Tibial nerve (tissue), 4 donors: Measurements from ENCODE around the gene STK25. TPM values are rescaled to one million over a fixed set of nuclear protein-coding genes. Genes with fewer than 3 reads are reported as not detected.
"Not testable (repeated sequence)": the region's sequence is repeated elsewhere in the genome, so short reads cannot be mapped to it uniquely, and the experiment has no call there.

Experiments
- DNase-seq, 2 donors: peaks; one replicate each; pipeline ENCODE4 v3.0.0-alpha.2; 2019; ENCODE audit warnings: low spot score in 2 of 2
- H3K27ac ChIP-seq, 4 donors: fragments of 200-600 bp; sonication (generic) in 3 of 4; one replicate each; pipeline ENCODE4 v1.5.1; 2017 to 2019; ENCODE audit warnings: mild to moderate bottlenecking in 1 of 4
- H3K27me3 ChIP-seq, 2 donors: fragments of 200-600 bp; sonication (generic) in 1 of 2; one replicate each; pipeline versions ENCODE4 v1.5.1 to v1.6.0; 2017 to 2019
- H3K36me3 ChIP-seq, 3 donors: fragments of 200-600 bp; sonication (generic); one replicate each; pipeline ENCODE4 v1.5.1; 2018 to 2019
- H3K4me1 ChIP-seq, 4 donors: fragments of 200-600 bp; sonication (generic) in 3 of 4; one replicate each; pipeline ENCODE4 v1.5.1; 2017 to 2019
- H3K4me3 ChIP-seq, 4 donors: fragments of 200-600 bp; sonication (generic) in 3 of 4; one replicate each; pipeline ENCODE4 v1.5.1; 2017 to 2019; ENCODE audit warnings: mild to moderate bottlenecking in 1 of 4, moderate library complexity in 1 of 4
- H3K9me3 ChIP-seq, 4 donors: fragments of 200-600 bp; sonication (generic) in 3 of 4; one replicate each; pipeline ENCODE4 v1.5.1; 2017 to 2019
- CTCF ChIP-seq, 5 experiments: fragments of 200-600 bp in 3 of 5; fragments of 450-650 bp in 2 of 5; sonication (generic) in 3 of 5; IDR thresholded peaks; one replicate each; pipeline ENCODE4 v1.5.1; 2016 to 2019; ENCODE audit warnings: antibody characterized with exemption in 5 of 5, mild to moderate bottlenecking in 3 of 5, moderate library complexity in 2 of 5
- EP300 ChIP-seq, 2 donors: sonication (generic); formaldehyde crosslinking; IDR thresholded peaks; one replicate each; pipeline ENCODE4 v1.6.1; 2017; ENCODE audit warnings: antibody characterized with exemption in 2 of 2, mild to moderate bottlenecking in 1 of 2
- POLR2A ChIP-seq, 2 donors: fragments of 450-650 bp; IDR thresholded peaks; one replicate each; pipeline ENCODE4 v1.6.1; 2017; ENCODE audit warnings: antibody characterized with exemption in 2 of 2, mild to moderate bottlenecking in 2 of 2, moderate library complexity in 2 of 2
- WGBS, 2 donors: methylation state at CpG; one replicate each; pipeline ENCODE4 v1.1.5; 2018; 5-methylcytosine and 5-hydroxymethylcytosine counted together
- total RNA-seq, 4 donors: library from RNA; depleted of rRNA; stranded (reverse); fragments of >200 nt; gene quantifications; one replicate each; pipeline ENCODE4 v1.1.0, GENCODE V29; 2016

The STK25 gene
- total RNA-seq, 4 donors from 2014 or later: 234 to 301 (median 275) TPM

GRCh38 chr2:241511091-241511741 lies 2.8 kb upstream of the STK25 start:
- Histone ChIP-seq H3K9me3 (no peaks in the 10 kb centered on the region), H3K27me3 (no peaks in the 10 kb centered on the region), H3K27ac (no peak overlapping the region), H3K4me1 (peaks cover 0 to 26% (median 20%) of the 10 kb centered on the region in 4 donors), H3K4me3 (no peak overlapping the region), H3K36me3 (no peaks in the 10 kb centered on the region)
- no peak for DNase-seq
- 95% methylated on average over 6 of the region's 6 CpGs for WGBS, 2 donors
- TF ChIP-seq CTCF (IDR thresholded peaks at IDR 0.05): no peak
- TF ChIP-seq EP300 (IDR thresholded peaks at IDR 0.05): no peak
- no peak for TF ChIP-seq POLR2A (IDR thresholded peaks at IDR 0.05)

GRCh38 chr2:241509155-241509784 lies 886 bp upstream of the STK25 start:
- no peak for TF ChIP-seq CTCF (IDR thresholded peaks at IDR 0.05)
- TF ChIP-seq EP300 (IDR thresholded peaks at IDR 0.05): no peak
- no peak for TF ChIP-seq POLR2A (IDR thresholded peaks at IDR 0.05)
- H3K27ac ChIP-seq: peak overlapping the region; percentile 69 to 91 (median 86)
- DNase-seq: no peak
- no peaks in the 10 kb centered on the region for H3K27me3 ChIP-seq
- H3K4me1 ChIP-seq: peaks cover 0 to 41% (median 23%) of the 10 kb centered on the region in 4 donors
- peaks cover 0 to 3% (median 0%) of the 10 kb centered on the region in 3 donors for H3K36me3 ChIP-seq
- no peaks in the 10 kb centered on the region for H3K9me3 ChIP-seq
- 16 to 26% methylated on average over 19 to 23 of the region's 24 CpGs for WGBS, 2 donors
- H3K4me3 ChIP-seq: peak overlapping the region; percentile 78 to 94 (median 82)

GRCh38 chr2:241507430-241508239 lies 749 bp downstream of the STK25 start:
- peak overlapping the region; percentile 78 to 94 (median 82) for H3K4me3 ChIP-seq
- no peak for DNase-seq
- H3K27ac ChIP-seq: peak overlapping the region; percentile 69 to 91 (median 86)
- no peaks in the 10 kb centered on the region for H3K9me3 ChIP-seq
- WGBS, 2 donors: 1 to 5% methylated on average over 27 to 35 of the region's 67 CpGs
- no peaks in the 10 kb centered on the region for H3K27me3 ChIP-seq
- peaks cover 0 to 41% (median 23%) of the 10 kb centered on the region in 4 donors for H3K4me1 ChIP-seq
- TF ChIP-seq POLR2A (IDR thresholded peaks at IDR 0.05) (no peak), EP300 (IDR thresholded peaks at IDR 0.05) (no peak), CTCF (IDR thresholded peaks at IDR 0.05) (peak in 3 of 5 experiments; percentile 11 to 30 (median 22))
- peaks cover 0 to 18% (median 0%) of the 10 kb centered on the region in 3 donors for H3K36me3 ChIP-seq

- peak overlapping the region; percentile 78 to 94 (median 82) for H3K4me3 ChIP-seq
- H3K9me3 ChIP-seq: no peaks in the 10 kb centered on the region
- no peaks in the 10 kb centered on the region for H3K27me3 ChIP-seq
- 43 to 45% methylated on average over 19 of the region's 19 CpGs for WGBS, 2 donors
- H3K27ac ChIP-seq: peak overlapping the region in 3 of 4 donors; percentile 81 to 91 (median 90)
- TF ChIP-seq CTCF (IDR thresholded peaks at IDR 0.05) (no peak), EP300 (IDR thresholded peaks at IDR 0.05) (no peak), POLR2A (IDR thresholded peaks at IDR 0.05) (no peak)
- DNase-seq: no peak
- H3K36me3 ChIP-seq: peaks cover 0 to 18% (median 0%) of the 10 kb centered on the region in 3 donors
- H3K4me1 ChIP-seq: peaks cover 0 to 41% (median 23%) of the 10 kb centered on the region in 4 donors
Observed at GRCh38 chr2:241506793-241507429, 1.5 kb downstream of the STK25 start.

GRCh38 chr2:241506317-241506716 lies 2.1 kb downstream of the STK25 start:
- H3K4me3 ChIP-seq, DNase-seq, H3K27ac ChIP-seq, H3K27me3 ChIP-seq, H3K9me3 ChIP-seq: not testable (repeated sequence)
- peaks cover 0 to 23% (median 0%) of the 10 kb centered on the region in 3 donors for H3K36me3 ChIP-seq
- WGBS, 2 donors: 89 to 94% methylated on average over 11 of the region's 11 CpGs
- H3K4me1 ChIP-seq: peaks cover 0 to 41% (median 23%) of the 10 kb centered on the region in 4 donors
